Cardiac septum (tissue), 1 donor: ENCODE results near the gene SPATA4. TPM values are rescaled to one million over a fixed set of nuclear protein-coding genes. Genes with fewer than 3 reads are reported as not detected.

Source experiments
- total RNA-seq: library from RNA; stranded (reverse); fragmentation: NEBNext Ultra II Directional; extraction: Animal tissue kit (Norgen Biotek cat#: 25700); gene quantifications from one replicate; pipeline ENCODE4 v1.2.1, GENCODE V29; 2021
- donor health status: DM: no; HTN: no; CAD: no.

SPATA4 gene
- total RNA-seq, 1 donor from 2014 or later: 0.22 TPM

Other genes with a start within 250 kb of the SPATA4 start
- 0.83 TPM for gene WDR17, start 129.7 kb downstream of the SPATA4 start, total RNA-seq
- 3.8 TPM for gene ASB5, start 73.6 kb upstream of the SPATA4 start, total RNA-seq
- gene SPCS3, start 124.4 kb upstream of the SPATA4 start, total RNA-seq: 115 TPM